Measurements from ENCODE around the gene BTBD2. TPM values are rescaled to one million over a fixed set of nuclear protein-coding genes. Genes with fewer than 3 reads are reported as not detected.

Gene BTBD2
- total RNA-seq, 2 experiments from 2014 or later = 37.4 to 52.7 TPM

- CTCF ChIA-PET = interaction anchor here (1.1 to 1.8 kb wide), 4 partner anchors 11 to 29 kb away, joined by 3 to 8 read pairs (median 3); no protein-coding TSS in a partner anchor
- Mint-ChIP-seq H3K9me3 (ENCODE audit: low read depth) (no peaks in the 10 kb centered on the region), H3K4me1 (peaks cover 53% of the 10 kb centered on the region), H3K27me3 (no peaks in the 10 kb centered on the region), H3K4me3 (no peak overlapping the region), H3K36me3 (no peaks in the 10 kb centered on the region), H3K27ac (peak overlapping the region; percentile 74)
- no peak for DNase-seq
- no peak for ATAC-seq
Measured at GRCh38 chr19:2056837-2057192, 41.3 kb upstream of the BTBD2 start.

GRCh38 chr19:2055931-2056836 is 40.7 kb upstream of the BTBD2 start:
- H3K27me3 Mint-ChIP-seq = no peaks in the 10 kb centered on the region
- CTCF ChIA-PET = interaction anchor here (1.1 to 1.8 kb wide), 4 partner anchors 10 to 29 kb away, joined by 3 to 8 read pairs (median 3); no protein-coding TSS in a partner anchor
- peaks cover 57% of the 10 kb centered on the region for H3K4me1 Mint-ChIP-seq
- H3K9me3 Mint-ChIP-seq (ENCODE audit: low read depth) = no peaks in the 10 kb centered on the region
- ATAC-seq = no peak
- peak; percentile 71 for DNase-seq
- peak overlapping the region; percentile 90 for H3K27ac Mint-ChIP-seq
- H3K4me3 Mint-ChIP-seq = peak overlapping the region; percentile 71
- no peaks in the 10 kb centered on the region for H3K36me3 Mint-ChIP-seq

GRCh38 chr19:2054763-2055162 is 39.2 kb upstream of the BTBD2 start:
- Mint-ChIP-seq H3K4me3 (no peak overlapping the region), H3K9me3 (ENCODE audit: low read depth) (no peaks in the 10 kb centered on the region), H3K27me3 (no peaks in the 10 kb centered on the region), H3K36me3 (peaks cover 3% of the 10 kb centered on the region), H3K27ac (peak overlapping the region; percentile 68), H3K4me1 (peaks cover 51% of the 10 kb centered on the region)
- ATAC-seq (no peak), DNase-seq (no peak)
- CTCF ChIA-PET = interaction anchor here (0.7 kb wide), 1 partner anchor 34 kb away, joined by 3 read pairs; no protein-coding TSS in a partner anchor

- Mint-ChIP-seq H3K27me3 (no peaks in the 10 kb centered on the region), H3K27ac (peak overlapping the region; percentile 54), H3K36me3 (peaks cover 4% of the 10 kb centered on the region), H3K4me3 (no peak overlapping the region), H3K4me1 (peaks cover 56% of the 10 kb centered on the region), H3K9me3 (ENCODE audit: low read depth) (no peaks in the 10 kb centered on the region)
- DNase-seq (no peak), ATAC-seq (no peak)
- CTCF ChIA-PET = interaction anchor here (1.2 to 2.9 kb wide), 5 partner anchors 8 to 42 kb away, joined by 3 to 19 read pairs (median 16); partner anchors contain the start of gene MOB3A
Measured at GRCh38 chr19:2053601-2054389, 38.3 kb upstream of the BTBD2 start.

GRCh38 chr19:2051773-2052704 is 36.5 kb upstream of the BTBD2 start:
- Mint-ChIP-seq H3K4me1 (peaks cover 53% of the 10 kb centered on the region), H3K36me3 (peaks cover 4% of the 10 kb centered on the region), H3K27me3 (no peaks in the 10 kb centered on the region), H3K9me3 (ENCODE audit: low read depth) (no peaks in the 10 kb centered on the region), H3K27ac (peak overlapping the region; percentile 94), H3K4me3 (peak overlapping the region; percentile 67)
- DNase-seq = peak; percentile 73
- CTCF ChIA-PET = interaction anchor here (0.7 to 2.9 kb wide), 17 partner anchors 9 to 546 kb away, joined by 3 to 19 read pairs (median 6); no protein-coding TSS in a partner anchor
- peak; percentile 0 for ATAC-seq

DNA sequence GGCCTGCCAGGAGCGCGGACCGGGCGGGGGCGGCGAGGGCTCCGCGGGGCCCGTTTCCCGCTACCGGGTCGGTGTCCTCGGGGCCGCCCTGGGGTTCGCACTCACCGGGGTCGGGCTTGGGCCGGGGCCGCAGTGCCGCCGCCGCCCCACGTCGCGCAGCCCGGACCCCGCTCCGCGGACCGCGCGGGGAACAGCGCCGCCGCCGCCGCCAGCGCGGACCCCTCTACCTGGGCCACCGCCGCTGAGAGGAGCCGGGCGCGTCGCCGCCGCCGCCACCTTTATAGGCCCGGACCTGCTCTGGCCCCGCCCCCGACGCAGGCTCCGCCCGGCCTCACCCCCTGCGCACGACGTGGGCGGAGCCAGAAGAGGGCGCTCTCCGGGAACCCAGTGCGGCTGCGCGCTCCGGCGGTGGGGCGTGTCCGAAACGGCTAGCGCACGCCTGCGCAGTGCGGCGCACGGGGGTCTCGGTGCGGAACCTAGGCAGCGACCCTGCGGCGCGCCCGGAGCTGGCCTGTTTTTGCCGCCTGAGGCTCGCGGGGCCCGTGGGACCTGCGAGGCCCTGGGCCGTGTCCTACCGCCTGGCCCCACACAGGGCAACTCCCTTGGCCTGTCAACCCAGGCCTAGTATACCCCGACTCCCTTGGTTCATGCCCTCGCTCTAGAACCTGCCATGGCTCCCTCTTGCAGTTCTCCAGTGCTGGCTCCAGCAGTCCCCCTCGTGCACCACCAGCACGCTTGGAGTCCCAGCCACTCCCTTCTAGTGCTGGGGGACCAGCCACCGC is 35.7 kb upstream of the BTBD2 start, which contains the start of gene MKNK2:
Gene MKNK2, minus strand, starts transcription at position 254 of the 782 bp plus-strand sequence. CDS start 393 bp downstream, outside the sequence.
- Mint-ChIP-seq H3K36me3 (peaks cover 4% of the 10 kb centered on the region), H3K4me1 (peaks cover 49% of the 10 kb centered on the region), H3K4me3 (peak within 1 kb of the TSS; percentile 86), H3K27ac (peak within 1 kb of the TSS; percentile 94), H3K27me3 (no peaks in the 10 kb centered on the region), H3K9me3 (ENCODE audit: low read depth) (no peaks in the 10 kb centered on the region)
- CTCF ChIA-PET = interaction anchor here (0.6 to 2.9 kb wide), 12 partner anchors 9 to 202 kb away, joined by 3 to 19 read pairs (median 8); no protein-coding TSS in a partner anchor
- ATAC-seq (peak; percentile 77), DNase-seq (peak; percentile 95)

DNA sequence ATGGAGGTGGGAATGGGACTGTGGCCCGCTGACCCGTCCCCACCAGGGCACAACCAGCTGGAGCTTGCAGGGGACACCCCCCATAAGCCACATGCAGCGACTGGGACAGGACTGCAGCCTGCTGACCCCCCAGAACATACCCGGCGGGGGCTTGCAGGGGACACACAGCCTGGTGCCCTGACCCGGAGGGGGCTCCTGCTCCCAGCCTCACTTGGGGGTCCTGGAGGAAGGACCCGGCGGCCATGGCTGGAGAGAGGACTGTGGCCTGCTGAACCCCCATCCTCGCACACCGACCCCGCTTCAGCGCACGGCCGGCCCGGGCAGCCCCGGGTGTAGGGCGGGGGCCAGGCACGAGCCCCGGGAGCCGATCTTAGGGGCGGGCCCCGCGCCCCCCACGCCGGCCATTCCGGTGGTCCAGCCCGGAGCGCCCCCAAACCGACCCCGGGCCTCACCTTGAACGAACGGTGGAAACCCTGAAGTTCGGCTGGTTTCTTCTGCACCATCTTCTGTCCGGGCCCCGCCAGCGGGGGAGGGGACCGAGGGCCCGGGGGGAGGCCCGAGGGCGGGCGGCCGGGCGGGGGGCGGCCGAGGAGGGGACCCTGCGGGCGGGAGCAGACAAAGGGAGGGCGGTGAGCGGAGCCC is 35.0 kb upstream of the BTBD2 start:
- CTCF ChIA-PET = interaction anchor here (3.4 kb wide), 1 partner anchor 31 kb away, joined by 9 read pairs; no protein-coding TSS in a partner anchor
- DNase-seq (no peak), ATAC-seq (peak; percentile 13)
- no peaks in the 10 kb centered on the region for H3K27me3 Mint-ChIP-seq
- peak overlapping the region; percentile 86 for H3K4me3 Mint-ChIP-seq
- H3K36me3 Mint-ChIP-seq = peaks cover 4% of the 10 kb centered on the region
- H3K4me1 Mint-ChIP-seq = peaks cover 45% of the 10 kb centered on the region
- no peaks in the 10 kb centered on the region for H3K9me3 Mint-ChIP-seq (ENCODE audit: low read depth)
- peak overlapping the region; percentile 85 for H3K27ac Mint-ChIP-seq

DNA sequence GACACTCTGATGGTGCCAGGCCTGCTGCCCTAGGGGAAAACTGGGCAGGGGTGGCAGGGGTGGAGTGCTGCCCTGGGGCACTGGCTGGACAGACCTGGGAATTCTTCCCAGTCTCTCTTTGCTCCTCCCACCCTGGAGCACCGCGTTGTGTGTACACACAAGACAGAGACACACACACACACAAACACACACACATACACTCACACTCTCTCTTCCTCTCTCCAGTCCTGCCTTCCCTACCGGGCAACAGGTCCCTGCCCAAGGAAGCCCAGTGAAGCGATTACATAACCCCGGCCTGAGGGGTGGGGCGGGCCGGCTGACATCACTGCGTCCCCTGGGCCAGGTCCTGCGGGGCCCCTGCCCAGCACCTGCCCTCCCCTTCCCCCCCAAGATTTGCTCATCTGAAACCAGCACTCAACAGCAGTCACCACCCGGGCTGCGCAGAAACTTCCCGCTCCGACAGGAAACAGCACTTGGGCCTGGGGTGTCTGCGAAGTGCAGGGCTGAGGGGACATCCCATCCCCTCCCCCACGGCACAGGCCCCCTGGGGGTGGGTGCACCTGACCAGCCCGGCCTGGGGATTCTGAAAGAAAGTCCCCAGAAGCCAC is 34.3 kb upstream of the BTBD2 start:
- peaks cover 6% of the 10 kb centered on the region for H3K36me3 Mint-ChIP-seq
- H3K27me3 Mint-ChIP-seq = no peaks in the 10 kb centered on the region
- ATAC-seq (peak; percentile 11), DNase-seq (peak; percentile 81)
- H3K4me1 Mint-ChIP-seq = peaks cover 42% of the 10 kb centered on the region
- no peaks in the 10 kb centered on the region for H3K9me3 Mint-ChIP-seq (ENCODE audit: low read depth)
- CTCF ChIA-PET = interaction anchor here (1.6 to 3.4 kb wide), 2 partner anchors 30 to 38 kb away, joined by 4 to 9 read pairs; no protein-coding TSS in a partner anchor
- H3K27ac Mint-ChIP-seq = peak overlapping the region; percentile 85
- peak overlapping the region; percentile 86 for H3K4me3 Mint-ChIP-seq

GRCh38 chr19:2048959-2049740 is 33.6 kb upstream of the BTBD2 start:
- CTCF ChIA-PET = interaction anchor here (1.6 to 3.4 kb wide), 2 partner anchors 30 to 39 kb away, joined by 4 to 9 read pairs; no protein-coding TSS in a partner anchor

DNA sequence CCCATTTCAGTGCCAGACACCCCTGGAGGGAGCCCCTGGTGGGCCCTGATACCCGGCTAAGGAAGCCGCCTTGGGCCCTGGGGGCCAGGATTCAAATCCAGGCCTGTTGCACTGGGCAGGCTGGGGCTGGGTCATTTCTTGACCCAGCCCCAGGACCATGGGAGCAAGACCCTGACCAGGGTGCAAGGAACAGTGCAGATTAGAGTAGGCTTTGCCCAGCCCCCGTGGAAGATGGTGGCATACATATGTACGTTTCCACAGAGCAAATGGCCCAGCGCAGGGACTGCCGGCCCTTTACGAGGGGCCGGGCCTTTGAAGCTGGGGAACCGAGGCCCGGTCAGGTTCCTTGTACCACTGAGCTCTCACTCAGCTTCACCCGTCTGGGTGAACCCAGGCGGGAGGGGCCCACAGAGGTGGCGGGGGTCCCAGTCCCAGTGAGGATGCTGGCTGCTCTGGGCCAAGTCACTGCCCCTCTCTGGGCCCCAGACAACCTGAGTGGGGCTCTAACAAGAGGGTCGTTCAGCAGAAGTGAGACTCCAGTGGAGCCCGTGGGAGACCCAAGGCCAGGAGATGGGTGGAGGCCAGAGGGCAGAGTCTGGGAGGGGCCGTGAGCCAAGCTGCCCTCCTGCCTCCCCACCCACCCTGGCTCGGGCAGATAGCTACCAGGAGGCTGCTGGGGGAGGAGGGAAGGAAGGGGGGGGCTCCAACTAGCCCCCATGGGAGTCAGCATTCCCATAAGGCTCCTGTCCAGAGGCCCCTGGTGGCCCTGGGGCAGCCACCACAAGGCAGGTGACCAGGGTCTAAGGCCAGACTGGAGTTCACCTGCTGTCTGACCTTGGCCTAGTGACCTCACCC is 32.8 kb upstream of the BTBD2 start:
- peaks cover 43% of the 10 kb centered on the region for H3K4me1 Mint-ChIP-seq
- H3K9me3 Mint-ChIP-seq (ENCODE audit: low read depth) = no peaks in the 10 kb centered on the region
- DNase-seq = peak; percentile 41

More at GRCh38 chr19:2048959-2049740, 33.6 kb upstream of the BTBD2 start:
- H3K9me3 Mint-ChIP-seq (ENCODE audit: low read depth) = no peaks in the 10 kb centered on the region
- H3K36me3 Mint-ChIP-seq = peaks cover 6% of the 10 kb centered on the region
- peak overlapping the region; percentile 85 for H3K27ac Mint-ChIP-seq
- DNase-seq = peak; percentile 58
- ATAC-seq = no peak
- H3K4me3 Mint-ChIP-seq = peak overlapping the region; percentile 86
- no peaks in the 10 kb centered on the region for H3K27me3 Mint-ChIP-seq
- H3K4me1 Mint-ChIP-seq = peaks cover 41% of the 10 kb centered on the region

More for the DNA sequence above, 32.8 kb upstream of the BTBD2 start:
- CTCF ChIA-PET = interaction anchor here (1.6 to 3.4 kb wide), 2 partner anchors 29 to 39 kb away, joined by 4 to 9 read pairs; no protein-coding TSS in a partner anchor
- peak overlapping the region; percentile 86 for H3K4me3 Mint-ChIP-seq
- H3K27ac Mint-ChIP-seq = no peak overlapping the region
- H3K36me3 Mint-ChIP-seq = peaks cover 9% of the 10 kb centered on the region
- H3K27me3 Mint-ChIP-seq = no peaks in the 10 kb centered on the region
- ATAC-seq = no peak

Measured in activated CD8-positive, alpha-beta memory T cell treated with anti-CD3 and anti-CD28 coated beads, Interleukin-2, amount 10 ng/mL, durations not matched to agents 7 days and 5 days (primary cell).